Muscle layer of colon (tissue), 2 donors: ENCODE measurements around the gene NIPAL4.
A peak's percentile ranks its signal among the peaks of the same experiment; 100 is the strongest.

ENCODE experiments used
- H3K27ac ChIP-seq: one replicate; pipeline ENCODE4 v1.7.0; 2013; ENCODE audit warnings: low read depth, mild to moderate bottlenecking, low read length, moderate library complexity
- H3K27me3 ChIP-seq, 2 donors: one replicate each; pipeline ENCODE4 v1.7.0; 2013; ENCODE audit warnings: low read length in 2 of 2, mild to moderate bottlenecking in 2 of 2; ENCODE audit not compliant: insufficient read depth in 2 of 2, control insufficient read depth in 1 of 2
- H3K36me3 ChIP-seq: one replicate; pipeline ENCODE4 v1.7.0; 2013; ENCODE audit warnings: mild to moderate bottlenecking, low read length; ENCODE audit not compliant: insufficient read depth
- H3K4me1 ChIP-seq: one replicate; pipeline ENCODE4 v1.7.0; 2013; ENCODE audit warnings: mild to moderate bottlenecking, low read length; ENCODE audit not compliant: insufficient read depth
- H3K4me3 ChIP-seq, 2 donors: one replicate each; pipeline ENCODE4 v1.7.0; 2013; ENCODE audit warnings: low read length in 2 of 2, low read depth in 1 of 2, mild to moderate bottlenecking in 1 of 2, moderate library complexity in 1 of 2
- H3K9ac ChIP-seq: one replicate; pipeline ENCODE4 v1.7.0; 2013; ENCODE audit warnings: low read length
- H3K9me3 ChIP-seq: one replicate; pipeline ENCODE4 v1.7.0; 2013; ENCODE audit warnings: mild to moderate bottlenecking, low read length
- donor health status: abdominal sarcoma.
- donor health status: Adenocarcinoma of cecum.

Gene NIPAL4

DNA sequence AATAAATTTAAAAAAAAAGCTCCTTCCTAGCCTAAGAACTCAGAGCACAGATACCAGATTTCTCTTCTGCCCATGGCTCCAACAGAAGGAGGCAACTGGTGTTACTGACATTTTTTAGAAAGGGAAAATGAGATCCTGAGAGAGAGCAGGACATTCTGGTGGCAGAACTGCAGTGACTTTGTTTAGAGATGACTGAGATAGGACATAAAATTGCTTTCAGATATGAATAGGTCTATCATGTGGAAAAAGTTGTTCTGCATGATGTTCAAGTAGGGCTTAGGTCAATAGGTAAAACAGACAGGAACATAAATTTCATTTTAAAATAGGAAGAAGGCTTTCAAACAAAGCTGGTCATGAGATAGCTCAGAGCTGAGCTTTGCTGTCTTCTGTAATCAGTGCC lies 49.6 kb downstream of the NIPAL4 start:
- Histone ChIP-seq H3K4me3 (no peak overlapping the region), H3K27ac (no peak overlapping the region), H3K9ac (no peak overlapping the region), H3K9me3 (no peaks in the 10 kb centered on the region), H3K4me1 (peaks cover 28% of the 10 kb centered on the region), H3K36me3 (peaks cover 59% of the 10 kb centered on the region), H3K27me3 (no peaks in the 10 kb centered on the region)

DNA sequence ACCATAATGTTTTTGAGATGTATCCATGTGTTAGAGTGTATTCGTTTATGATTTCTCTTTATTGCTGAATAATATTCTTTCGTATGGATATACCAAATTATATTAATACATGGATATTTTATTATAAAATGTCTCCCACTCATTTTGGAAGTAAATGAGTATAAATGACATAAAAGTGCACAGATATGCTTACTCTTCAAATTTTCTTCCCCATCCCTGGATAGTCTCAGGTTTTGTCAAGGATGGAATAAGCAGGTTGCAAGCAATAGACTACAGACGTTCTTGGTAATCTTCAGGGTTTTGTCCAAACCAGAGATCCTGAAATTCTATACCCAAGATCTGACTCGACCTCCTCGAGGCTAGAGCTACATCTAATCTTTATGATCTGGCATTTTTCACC lies 50.7 kb downstream of the NIPAL4 start:
- Histone ChIP-seq H3K9ac (no peak overlapping the region), H3K4me1 (peaks cover 36% of the 10 kb centered on the region), H3K4me3 (no peak overlapping the region), H3K36me3 (peaks cover 52% of the 10 kb centered on the region), H3K27ac (peak overlapping the region; percentile 65), H3K9me3 (no peaks in the 10 kb centered on the region), H3K27me3 (no peaks in the 10 kb centered on the region)

DNA sequence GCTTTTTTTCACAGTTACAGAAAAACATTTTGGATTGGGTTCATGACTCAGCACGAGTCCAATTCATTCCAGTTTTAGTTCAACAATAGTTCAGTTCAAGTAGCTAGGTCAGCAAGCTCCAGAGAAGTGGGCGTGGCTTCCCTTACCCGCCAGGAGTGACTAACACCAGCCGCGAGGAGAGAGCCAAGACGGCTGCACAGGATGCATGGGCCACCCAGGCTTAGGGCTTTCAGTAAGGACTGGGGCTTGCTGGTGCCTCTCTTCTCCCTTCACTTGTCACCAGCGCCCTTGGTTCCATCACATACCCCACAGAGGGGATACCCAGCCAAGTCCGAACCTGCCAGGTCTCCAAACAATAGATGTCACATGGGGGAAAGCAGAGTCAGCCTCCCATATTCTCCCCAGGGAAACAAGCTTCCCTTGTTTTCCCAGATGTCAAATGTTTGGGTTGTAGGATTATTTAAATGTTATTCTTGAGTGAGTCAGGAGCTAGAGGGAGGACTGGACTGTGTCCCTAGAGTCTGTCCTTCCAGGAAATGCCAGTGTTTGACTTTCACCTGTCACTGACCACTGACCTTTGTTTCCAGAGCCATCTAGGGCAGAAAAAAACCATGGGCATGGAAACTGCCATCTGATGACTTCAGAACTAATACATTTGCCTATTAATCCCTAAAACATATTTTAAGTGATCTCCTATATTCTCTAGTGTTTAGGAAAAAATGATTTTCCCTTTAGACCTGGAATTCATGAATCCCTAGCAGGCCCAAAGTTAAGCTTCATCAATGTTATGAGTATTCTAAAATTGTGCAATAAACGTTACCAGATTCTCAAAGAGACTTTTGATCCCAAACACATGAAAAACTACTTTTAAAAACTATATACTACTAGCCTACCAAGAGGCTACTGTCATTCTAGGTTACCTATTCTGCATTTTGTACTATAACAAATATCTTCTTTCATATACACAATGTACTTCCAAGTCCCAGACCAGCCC lies 51.9 kb downstream of the NIPAL4 start:
- H3K4me3 ChIP-seq = no peak overlapping the region
- H3K4me1 ChIP-seq = peaks cover 49% of the 10 kb centered on the region
- peak overlapping the region; percentile 84 for H3K27ac ChIP-seq
- H3K27me3 ChIP-seq = no peaks in the 10 kb centered on the region
- H3K9ac ChIP-seq = peak overlapping the region; percentile 12
- H3K36me3 ChIP-seq = peaks cover 42% of the 10 kb centered on the region
- no peaks in the 10 kb centered on the region for H3K9me3 ChIP-seq

DNA sequence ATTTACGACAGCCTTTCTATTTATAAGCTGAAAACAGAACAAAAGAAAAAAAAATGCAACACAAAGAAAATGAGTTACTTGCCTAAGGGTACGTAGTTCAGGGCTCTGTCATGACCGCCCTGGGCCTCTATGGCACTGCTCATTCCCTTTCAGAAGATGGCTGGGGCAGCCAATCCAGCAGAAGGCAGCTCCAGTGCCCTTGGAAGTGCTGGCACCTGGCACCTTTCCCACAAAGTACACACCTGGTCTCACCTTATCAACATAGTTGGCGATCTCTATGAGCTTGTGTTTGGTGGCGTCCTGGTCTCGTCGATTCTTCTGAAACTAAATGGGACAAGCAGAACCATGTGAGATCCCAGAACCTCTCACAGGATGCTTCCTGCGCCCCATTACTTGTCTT lies 53.2 kb downstream of the NIPAL4 start:
- Histone ChIP-seq H3K4me3 (no peak overlapping the region), H3K36me3 (peaks cover 43% of the 10 kb centered on the region), H3K27me3 (no peaks in the 10 kb centered on the region), H3K27ac (peak overlapping the region; percentile 84), H3K9ac (no peak overlapping the region), H3K9me3 (no peaks in the 10 kb centered on the region), H3K4me1 (peaks cover 59% of the 10 kb centered on the region)

DNA sequence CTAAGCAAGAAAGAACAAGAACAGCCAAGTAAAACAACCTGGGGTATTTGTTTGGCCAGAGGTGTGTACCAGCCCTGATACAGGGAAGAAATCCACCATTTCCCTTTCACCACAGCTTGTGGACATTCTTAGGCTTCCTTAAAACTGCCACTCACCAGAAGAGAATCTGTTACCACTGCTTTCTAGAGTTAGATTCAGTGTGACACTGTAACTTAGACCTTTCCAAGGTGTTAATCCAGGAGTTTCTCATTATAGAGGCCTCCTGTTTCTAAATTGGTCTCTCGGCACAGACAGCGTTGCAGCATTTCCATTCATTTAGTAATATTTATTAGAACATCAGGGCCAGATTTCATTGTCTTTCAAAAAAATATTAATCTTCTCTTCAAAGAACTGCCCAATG lies 55.0 kb downstream of the NIPAL4 start:
- H3K9ac ChIP-seq = no peak overlapping the region
- no peaks in the 10 kb centered on the region for H3K9me3 ChIP-seq
- peaks cover 53% of the 10 kb centered on the region for H3K4me1 ChIP-seq
- no peak overlapping the region for H3K4me3 ChIP-seq
- H3K36me3 ChIP-seq = peaks cover 45% of the 10 kb centered on the region
- H3K27me3 ChIP-seq = no peaks in the 10 kb centered on the region
- H3K27ac ChIP-seq = peak overlapping the region; percentile 8

DNA sequence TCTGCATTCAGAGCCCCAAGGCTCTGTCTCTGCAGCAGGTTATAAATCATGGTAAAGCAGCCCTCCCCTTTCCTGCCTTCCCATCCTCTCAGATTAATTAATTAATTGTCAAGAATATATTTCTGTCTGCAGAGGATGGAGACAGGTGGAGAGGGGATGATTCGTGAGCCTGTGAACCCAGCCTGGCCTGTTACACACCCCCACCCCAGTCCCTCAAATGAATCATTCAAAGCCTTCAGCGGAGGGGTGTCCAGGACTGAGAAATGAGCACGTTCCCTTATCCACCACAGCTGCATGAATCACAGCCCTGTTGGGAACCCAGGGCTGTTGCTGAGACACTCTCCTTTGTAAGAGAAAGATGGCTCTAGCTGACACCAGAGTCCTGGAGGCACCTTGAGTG lies 56.0 kb downstream of the NIPAL4 start:
- peaks cover 51% of the 10 kb centered on the region for H3K4me1 ChIP-seq
- peak overlapping the region; percentile 0 for H3K9ac ChIP-seq
- peak overlapping the region; percentile 88 for H3K27ac ChIP-seq
- H3K9me3 ChIP-seq = no peaks in the 10 kb centered on the region
- H3K36me3 ChIP-seq = peaks cover 45% of the 10 kb centered on the region
- no peak overlapping the region for H3K4me3 ChIP-seq
- no peaks in the 10 kb centered on the region for H3K27me3 ChIP-seq

DNA sequence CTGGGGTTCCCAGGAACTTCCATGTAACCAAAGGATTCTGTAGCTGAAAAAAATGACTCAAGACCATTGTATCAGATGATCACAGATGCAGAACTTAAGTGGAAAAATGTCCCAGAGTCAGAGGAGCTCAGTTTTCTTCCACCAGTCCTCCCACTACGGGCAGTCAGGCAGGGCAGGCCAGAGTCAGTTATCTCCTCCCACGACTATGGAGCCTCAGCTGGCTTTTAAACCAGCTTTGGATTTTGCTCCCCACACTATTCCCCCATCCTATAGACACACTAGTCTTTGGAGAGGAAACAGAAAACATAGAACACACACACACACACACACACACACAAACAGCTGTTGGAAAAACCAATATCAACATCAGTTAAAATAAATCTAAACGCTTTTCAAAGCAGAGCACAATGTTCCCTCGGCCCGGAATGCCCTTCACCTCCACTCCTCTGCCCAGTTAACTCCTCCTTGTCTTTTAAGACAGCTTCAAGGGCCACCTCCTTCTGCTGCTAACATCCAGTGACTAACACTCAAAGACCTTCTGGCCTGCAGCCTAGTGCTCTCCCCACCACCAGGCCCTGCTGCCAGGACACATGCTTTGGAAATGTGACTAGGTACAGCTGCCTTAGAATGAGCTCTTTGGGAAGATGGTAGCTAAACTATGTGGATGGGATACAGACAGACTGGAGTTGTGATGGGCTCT lies 56.8 kb downstream of the NIPAL4 start:
- Histone ChIP-seq H3K9ac (peak overlapping the region; percentile 0), H3K4me1 (peaks cover 51% of the 10 kb centered on the region)

DNA sequence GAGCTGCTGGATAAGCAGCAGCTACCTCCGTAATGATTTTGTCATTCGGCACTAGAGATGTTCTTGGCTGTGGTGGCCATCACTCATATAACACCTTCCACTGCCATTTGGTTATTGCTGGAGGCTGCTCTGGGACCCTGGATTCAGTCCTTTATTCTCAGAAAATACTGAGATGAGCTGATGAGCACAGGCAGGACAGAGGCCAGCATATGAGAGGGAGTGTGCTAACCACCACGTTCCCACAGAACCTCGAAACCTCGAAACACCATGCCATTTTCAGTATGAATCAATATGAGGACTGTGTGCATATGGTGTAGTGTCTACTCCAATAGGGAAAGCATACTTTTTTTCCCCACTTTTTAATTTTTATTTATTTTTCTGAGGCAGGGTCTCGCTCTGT lies 59.0 kb downstream of the NIPAL4 start:
- no peaks in the 10 kb centered on the region for H3K9me3 ChIP-seq
- H3K9ac ChIP-seq = no peak overlapping the region
- peak overlapping the region; percentile 1 for H3K27ac ChIP-seq
- peaks cover 33% of the 10 kb centered on the region for H3K36me3 ChIP-seq
- no peaks in the 10 kb centered on the region for H3K27me3 ChIP-seq
- H3K4me1 ChIP-seq = peaks cover 52% of the 10 kb centered on the region
- H3K4me3 ChIP-seq = no peak overlapping the region

More for the DNA sequence above, 56.8 kb downstream of the NIPAL4 start:
- Histone ChIP-seq H3K36me3 (peaks cover 45% of the 10 kb centered on the region), H3K9me3 (no peaks in the 10 kb centered on the region), H3K27ac (peak overlapping the region; percentile 88), H3K27me3 (no peaks in the 10 kb centered on the region), H3K4me3 (no peak overlapping the region)

DNA sequence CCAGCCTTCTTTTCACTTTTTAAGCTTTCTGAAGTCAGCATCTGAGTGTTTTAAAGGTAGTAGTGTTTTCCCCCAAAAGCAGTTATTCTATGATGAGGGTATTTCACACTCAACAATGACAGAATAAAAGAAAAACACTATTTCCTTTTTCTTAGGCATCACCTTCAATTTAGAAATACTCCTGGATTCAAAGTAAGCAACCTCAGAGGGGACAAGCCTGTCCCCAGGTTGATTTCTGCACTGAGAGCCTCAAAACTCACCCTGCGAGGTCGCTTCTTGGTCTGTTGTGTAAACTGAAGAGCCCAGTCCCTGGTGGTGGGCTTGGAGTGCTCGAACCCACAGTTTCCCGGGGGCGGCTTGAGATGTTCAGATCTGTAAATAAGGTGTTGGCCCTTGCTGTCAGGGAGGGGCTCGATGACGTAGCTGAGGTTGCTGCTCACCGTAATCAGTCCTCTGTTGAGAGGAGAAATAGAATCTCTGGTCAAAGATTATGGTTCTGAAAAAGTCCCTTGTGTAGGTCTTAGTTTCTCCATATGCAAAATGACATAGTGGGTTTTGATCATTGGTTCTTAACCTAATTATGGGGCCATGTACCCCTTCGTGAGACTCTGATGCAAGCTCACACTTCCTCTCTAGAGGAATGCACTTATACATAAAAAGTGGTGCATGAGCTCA lies 59.7 kb downstream of the NIPAL4 start:
- H3K9me3 ChIP-seq = no peaks in the 10 kb centered on the region
- H3K4me3 ChIP-seq = no peak overlapping the region
- H3K9ac ChIP-seq = no peak overlapping the region
- no peaks in the 10 kb centered on the region for H3K27me3 ChIP-seq
- H3K27ac ChIP-seq = peak overlapping the region; percentile 19
- H3K36me3 ChIP-seq = peaks cover 32% of the 10 kb centered on the region
- H3K4me1 ChIP-seq = peaks cover 59% of the 10 kb centered on the region

DNA sequence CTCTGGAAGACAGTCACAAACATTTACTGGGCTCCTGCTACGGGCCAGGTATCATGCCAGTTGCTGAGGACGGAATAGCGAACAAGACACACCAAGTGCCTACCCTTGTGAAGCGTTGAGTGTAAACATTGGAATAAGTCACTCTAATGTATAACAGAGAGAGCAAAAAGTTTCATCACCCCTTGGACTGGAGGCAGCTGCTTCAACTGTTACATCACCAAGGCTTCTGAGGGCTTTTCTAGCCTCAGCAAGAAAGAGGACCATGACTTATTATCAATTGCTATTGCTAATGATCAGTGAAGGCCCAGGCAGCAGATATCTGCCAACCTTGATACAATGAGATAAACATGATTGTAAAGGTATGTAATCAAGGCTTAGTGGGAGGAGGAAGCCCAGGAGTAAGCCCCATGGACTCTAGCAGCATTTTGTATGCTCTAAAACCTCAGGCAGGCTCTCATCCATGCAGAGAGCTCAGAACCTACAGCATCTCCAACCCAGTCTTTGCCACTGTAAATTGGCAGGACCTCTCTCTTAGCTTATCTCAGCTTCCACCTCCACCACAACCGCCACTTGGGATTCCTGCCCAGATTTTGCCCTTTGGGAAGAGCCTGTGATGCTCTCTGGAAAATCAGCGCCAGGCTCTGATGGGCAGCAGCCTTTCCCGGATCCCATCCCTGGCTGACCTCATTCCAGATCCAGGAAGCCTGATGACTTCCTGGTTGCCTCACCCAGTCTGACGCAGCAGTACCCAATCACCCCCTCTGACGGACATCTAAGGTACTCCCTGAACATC lies 61.1 kb downstream of the NIPAL4 start:
- Histone ChIP-seq H3K4me1 (peaks cover 59% of the 10 kb centered on the region), H3K27me3 (no peaks in the 10 kb centered on the region), H3K4me3 (no peak overlapping the region), H3K9ac (no peak overlapping the region), H3K27ac (peak overlapping the region; percentile 77), H3K36me3 (peaks cover 28% of the 10 kb centered on the region), H3K9me3 (no peaks in the 10 kb centered on the region)

DNA sequence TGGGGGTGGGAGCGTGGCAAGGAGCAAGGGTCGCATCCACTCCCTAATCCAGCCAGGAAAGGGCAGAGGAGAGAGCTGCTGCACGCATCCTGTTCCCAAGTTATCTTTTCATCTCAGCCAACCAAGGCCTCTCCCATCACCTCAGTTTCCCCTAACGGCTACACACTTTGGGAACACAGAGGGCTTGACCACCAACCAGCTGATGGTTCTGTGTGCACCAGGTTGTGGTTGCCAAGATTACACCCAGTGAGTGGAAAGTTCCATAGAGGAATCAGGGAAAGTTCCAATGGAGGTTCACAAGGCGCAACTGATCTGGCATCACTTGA lies 61.7 kb downstream of the NIPAL4 start:
- H3K4me1 ChIP-seq = peaks cover 53% of the 10 kb centered on the region
- H3K9me3 ChIP-seq = no peaks in the 10 kb centered on the region
- H3K4me3 ChIP-seq = no peak overlapping the region
- no peaks in the 10 kb centered on the region for H3K27me3 ChIP-seq
- peak overlapping the region; percentile 77 for H3K27ac ChIP-seq
- H3K9ac ChIP-seq = no peak overlapping the region
- H3K36me3 ChIP-seq = peaks cover 28% of the 10 kb centered on the region
